Liver (tissue), 9 donors: ENCODE measurements around the gene RSKR. TPM values are rescaled to one million over a fixed set of nuclear protein-coding genes. Genes with fewer than 3 reads are reported as not detected.
A peak's percentile ranks its signal among the peaks of the same experiment; 100 is the strongest.

Experiments
- DNase-seq: peaks from one replicate; pipeline ENCODE4 v3.0.0-alpha.2; 2017; ENCODE audit warnings: low spot score
- H3K27ac ChIP-seq, 2 donors: one replicate each; pipeline ENCODE4 v1.7.0; 2013; ENCODE audit warnings: inconsistent platforms in 2 of 2, low read length in 2 of 2, control low read depth in 1 of 2, low read depth in 1 of 2, mild to moderate bottlenecking in 1 of 2
- H3K27me3 ChIP-seq, 4 donors: one replicate each; pipeline versions ENCODE4 v1.6.1 to v1.7.0; 2013; ENCODE audit warnings: low read length in 3 of 4, inconsistent platforms in 1 of 4, mild to moderate bottlenecking in 1 of 4, moderate library complexity in 1 of 4; ENCODE audit not compliant: control insufficient read depth in 4 of 4, insufficient read depth in 4 of 4
- H3K36me3 ChIP-seq, 4 donors: one replicate each; pipeline versions ENCODE4 v1.6.1 to v1.7.0; 2013; ENCODE audit warnings: low read length in 3 of 4, mild to moderate bottlenecking in 3 of 4, low read depth in 1 of 4, moderate library complexity in 1 of 4; ENCODE audit not compliant: control insufficient read depth in 4 of 4, insufficient read depth in 3 of 4
- H3K4me1 ChIP-seq, 4 donors: one replicate each; pipeline versions ENCODE4 v1.6.1 to v1.7.0; 2013; ENCODE audit warnings: low read length in 3 of 4, mild to moderate bottlenecking in 3 of 4, moderate library complexity in 1 of 4; ENCODE audit not compliant: control insufficient read depth in 4 of 4, insufficient read depth in 4 of 4
- H3K4me3 ChIP-seq, 3 donors: one replicate each; pipeline versions ENCODE4 v1.6.1 to v1.7.0; 2013; ENCODE audit warnings: low read length in 3 of 3, control low read depth in 1 of 3, low read depth in 1 of 3, mild to moderate bottlenecking in 1 of 3
- H3K9ac ChIP-seq, 2 donors: one replicate each; pipeline ENCODE4 v1.7.0; 2013; ENCODE audit warnings: low read length in 2 of 2, mild to moderate bottlenecking in 2 of 2, moderate library complexity in 2 of 2, control low read depth in 1 of 2, low read depth in 1 of 2
- H3K9me3 ChIP-seq, 4 donors: one replicate each; pipeline versions ENCODE4 v1.6.1 to v1.7.0; 2013; ENCODE audit warnings: low read length in 3 of 4; ENCODE audit not compliant: control insufficient read depth in 4 of 4
- ATF3 ChIP-seq: IDR thresholded peaks from 2 replicates; pipeline ENCODE4 v1.6.1; 2016; ENCODE audit warnings: antibody characterized with exemption
- EGR1 ChIP-seq, 2 donors: IDR thresholded peaks; 2 replicates each; pipeline ENCODE4 v1.6.1; 2016 to 2018; ENCODE audit warnings: antibody characterized with exemption in 2 of 2, low read depth in 2 of 2
- FOXA1 ChIP-seq: IDR thresholded peaks from 2 replicates; pipeline ENCODE4 v1.6.1; 2016; ENCODE audit warnings: antibody characterized with exemption
- FOXA2 ChIP-seq: IDR thresholded peaks from 2 replicates; pipeline ENCODE4 v1.6.1; 2016; ENCODE audit warnings: antibody characterized with exemption
- GABPA ChIP-seq, 2 donors: IDR thresholded peaks in 1 of 2; conservative IDR thresholded peaks in 1 of 2; 2 replicates each; pipeline ENCODE4 v1.6.1; 2016; ENCODE audit warnings: antibody characterized with exemption in 2 of 2, mild to moderate bottlenecking in 1 of 2, moderate library complexity in 1 of 2
- HNF4A ChIP-seq, 2 donors: conservative IDR thresholded peaks; 2 replicates each; pipeline ENCODE4 v1.6.1; 2016; ENCODE audit warnings: antibody characterized with exemption in 2 of 2, mild to moderate bottlenecking in 2 of 2
- HNF4G ChIP-seq: IDR thresholded peaks from 2 replicates; pipeline ENCODE4 v1.6.1; 2016; ENCODE audit warnings: antibody characterized with exemption
- JUND ChIP-seq, 2 donors: IDR thresholded peaks; 2 replicates each; pipeline ENCODE4 v1.6.1; 2016; ENCODE audit warnings: antibody characterized with exemption in 2 of 2
- MAX ChIP-seq: IDR thresholded peaks from 2 replicates; pipeline ENCODE4 v1.6.1; 2016; ENCODE audit warnings: antibody characterized with exemption
- NR2F2 ChIP-seq: IDR thresholded peaks from 2 replicates; pipeline ENCODE4 v1.6.1; 2016; ENCODE audit warnings: antibody characterized with exemption
- RAD21 ChIP-seq, 2 donors: IDR thresholded peaks; 2 replicates each; pipeline ENCODE4 v1.6.1; 2016; ENCODE audit warnings: antibody characterized with exemption in 2 of 2, mild to moderate bottlenecking in 2 of 2
- RXRA ChIP-seq, 2 donors: IDR thresholded peaks; 2 replicates each; pipeline ENCODE4 v1.6.1; 2017 to 2018; ENCODE audit warnings: antibody characterized with exemption in 2 of 2, mild to moderate bottlenecking in 1 of 2
- SP1 ChIP-seq: IDR thresholded peaks from 2 replicates; pipeline ENCODE4 v1.6.1; 2018; ENCODE audit warnings: antibody characterized with exemption, mild to moderate bottlenecking
- TAF1 ChIP-seq: conservative IDR thresholded peaks from 2 replicates; pipeline ENCODE4 v1.6.1; 2016; ENCODE audit warnings: antibody characterized with exemption, mild to moderate bottlenecking
- YY1 ChIP-seq: IDR thresholded peaks from 2 replicates; pipeline ENCODE4 v1.6.1; 2016; ENCODE audit warnings: antibody characterized with exemption, mild to moderate bottlenecking
- WGBS: extraction: QIAGEN DNeasy Blood & Tissue Kit; methylation state at CpG from one replicate; pipeline ENCODE4 v1.1.7; 2013; 5-methylcytosine and 5-hydroxymethylcytosine counted together
- polyA plus RNA-seq, 2 donors: library from polyadenylated mRNA; stranded (reverse) in 1 of 2; unstranded in 1 of 2; fragments of 200-250 nt in 1 of 2; fragments of >200 nt in 1 of 2; fragmentation: Nextera tagmentation in 1 of 2; extraction: Ambion mirVana in 1 of 2; gene quantifications; one replicate each; pipeline versions ENCODE4 v1.2.1 to v1.2.3, GENCODE V29; 2013 to 2015
- total RNA-seq, 2 donors: library from RNA; depleted of rRNA; stranded (reverse); fragments of >200 nt; gene quantifications; one replicate each; pipeline ENCODE4 v1.2.3, GENCODE V29; 2014
- TF ChIP-seq, protein P1 (sequence below): fragments of 150-350 bp; IDR thresholded peaks from 2 replicates; pipeline ENCODE4 v1.5.1; 2017; ENCODE audit warnings: improper control_type of control experiment, low read depth, low read length; ENCODE audit not compliant: missing input control
- TF ChIP-seq, protein P2 (sequence below): IDR thresholded peaks from 2 replicates; pipeline ENCODE4 v1.6.1; 2016; ENCODE audit warnings: antibody characterized with exemption, mild to moderate bottlenecking
- TF ChIP-seq, protein P3 (sequence below): IDR thresholded peaks from 2 replicates; pipeline ENCODE4 v1.6.1; 2016; ENCODE audit warnings: antibody characterized with exemption
- donor health status: healthy.
- donor health status: healthy.
- donor health status: healthy.
- donor health status: healthy.
- donor health status: healthy.

The RSKR gene
- total and polyA plus RNA-seq, 4 donors: 0.63 to 14.5 (median 1.2) TPM

DNA sequence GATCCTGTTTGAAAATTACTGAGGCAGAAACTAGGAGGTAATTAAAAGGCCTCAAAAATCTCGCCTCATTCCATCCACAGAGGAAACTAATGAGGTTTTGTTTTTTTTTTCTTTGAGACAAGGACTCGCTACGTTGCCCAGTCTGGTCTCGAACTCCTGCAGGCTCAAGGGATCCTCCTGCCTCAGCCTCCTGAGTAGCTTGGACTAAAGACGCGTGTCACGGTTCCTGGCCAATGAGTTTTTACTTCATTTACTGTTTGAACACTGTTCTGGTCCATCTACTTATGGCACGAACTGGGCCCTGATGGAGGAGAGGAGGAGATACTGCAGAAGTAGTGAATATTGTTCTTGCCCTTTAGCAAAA lies 31.6 kb upstream of the RSKR start:
- H3K4me1 ChIP-seq: peaks cover 2 to 45% (median 33%) of the 10 kb centered on the region in 4 donors
- peak overlapping the region; percentile 73 to 92 for H3K27ac ChIP-seq
- WGBS: 39% methylated on average over 8 of the region's 8 CpGs
- peak overlapping the region; percentile 48 to 96 (median 78) for H3K4me3 ChIP-seq
- TF ChIP-seq TAF1: no peak
- TF ChIP-seq EGR1 (IDR thresholded peaks at IDR 0.05; ENCODE audit: low read depth in 2 of 2): no peak
- TF ChIP-seq, protein P1, sequence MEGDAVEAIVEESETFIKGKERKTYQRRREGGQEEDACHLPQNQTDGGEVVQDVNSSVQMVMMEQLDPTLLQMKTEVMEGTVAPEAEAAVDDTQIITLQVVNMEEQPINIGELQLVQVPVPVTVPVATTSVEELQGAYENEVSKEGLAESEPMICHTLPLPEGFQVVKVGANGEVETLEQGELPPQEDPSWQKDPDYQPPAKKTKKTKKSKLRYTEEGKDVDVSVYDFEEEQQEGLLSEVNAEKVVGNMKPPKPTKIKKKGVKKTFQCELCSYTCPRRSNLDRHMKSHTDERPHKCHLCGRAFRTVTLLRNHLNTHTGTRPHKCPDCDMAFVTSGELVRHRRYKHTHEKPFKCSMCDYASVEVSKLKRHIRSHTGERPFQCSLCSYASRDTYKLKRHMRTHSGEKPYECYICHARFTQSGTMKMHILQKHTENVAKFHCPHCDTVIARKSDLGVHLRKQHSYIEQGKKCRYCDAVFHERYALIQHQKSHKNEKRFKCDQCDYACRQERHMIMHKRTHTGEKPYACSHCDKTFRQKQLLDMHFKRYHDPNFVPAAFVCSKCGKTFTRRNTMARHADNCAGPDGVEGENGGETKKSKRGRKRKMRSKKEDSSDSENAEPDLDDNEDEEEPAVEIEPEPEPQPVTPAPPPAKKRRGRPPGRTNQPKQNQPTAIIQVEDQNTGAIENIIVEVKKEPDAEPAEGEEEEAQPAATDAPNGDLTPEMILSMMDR: no peak
- no peak for TF ChIP-seq JUND (IDR thresholded peaks at IDR 0.05)
- TF ChIP-seq HNF4A (conservative IDR thresholded peaks at IDR 0.05): no peak
- TF ChIP-seq SP1: no peak
- TF ChIP-seq YY1: no peak
- TF ChIP-seq, protein P2, sequence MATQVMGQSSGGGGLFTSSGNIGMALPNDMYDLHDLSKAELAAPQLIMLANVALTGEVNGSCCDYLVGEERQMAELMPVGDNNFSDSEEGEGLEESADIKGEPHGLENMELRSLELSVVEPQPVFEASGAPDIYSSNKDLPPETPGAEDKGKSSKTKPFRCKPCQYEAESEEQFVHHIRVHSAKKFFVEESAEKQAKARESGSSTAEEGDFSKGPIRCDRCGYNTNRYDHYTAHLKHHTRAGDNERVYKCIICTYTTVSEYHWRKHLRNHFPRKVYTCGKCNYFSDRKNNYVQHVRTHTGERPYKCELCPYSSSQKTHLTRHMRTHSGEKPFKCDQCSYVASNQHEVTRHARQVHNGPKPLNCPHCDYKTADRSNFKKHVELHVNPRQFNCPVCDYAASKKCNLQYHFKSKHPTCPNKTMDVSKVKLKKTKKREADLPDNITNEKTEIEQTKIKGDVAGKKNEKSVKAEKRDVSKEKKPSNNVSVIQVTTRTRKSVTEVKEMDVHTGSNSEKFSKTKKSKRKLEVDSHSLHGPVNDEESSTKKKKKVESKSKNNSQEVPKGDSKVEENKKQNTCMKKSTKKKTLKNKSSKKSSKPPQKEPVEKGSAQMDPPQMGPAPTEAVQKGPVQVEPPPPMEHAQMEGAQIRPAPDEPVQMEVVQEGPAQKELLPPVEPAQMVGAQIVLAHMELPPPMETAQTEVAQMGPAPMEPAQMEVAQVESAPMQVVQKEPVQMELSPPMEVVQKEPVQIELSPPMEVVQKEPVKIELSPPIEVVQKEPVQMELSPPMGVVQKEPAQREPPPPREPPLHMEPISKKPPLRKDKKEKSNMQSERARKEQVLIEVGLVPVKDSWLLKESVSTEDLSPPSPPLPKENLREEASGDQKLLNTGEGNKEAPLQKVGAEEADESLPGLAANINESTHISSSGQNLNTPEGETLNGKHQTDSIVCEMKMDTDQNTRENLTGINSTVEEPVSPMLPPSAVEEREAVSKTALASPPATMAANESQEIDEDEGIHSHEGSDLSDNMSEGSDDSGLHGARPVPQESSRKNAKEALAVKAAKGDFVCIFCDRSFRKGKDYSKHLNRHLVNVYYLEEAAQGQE: no peak
- no peak for TF ChIP-seq HNF4G
- TF ChIP-seq FOXA2: no peak
- no peak for TF ChIP-seq RAD21 (IDR thresholded peaks at IDR 0.05)
- TF ChIP-seq FOXA1: no peak
- TF ChIP-seq, protein P3, sequence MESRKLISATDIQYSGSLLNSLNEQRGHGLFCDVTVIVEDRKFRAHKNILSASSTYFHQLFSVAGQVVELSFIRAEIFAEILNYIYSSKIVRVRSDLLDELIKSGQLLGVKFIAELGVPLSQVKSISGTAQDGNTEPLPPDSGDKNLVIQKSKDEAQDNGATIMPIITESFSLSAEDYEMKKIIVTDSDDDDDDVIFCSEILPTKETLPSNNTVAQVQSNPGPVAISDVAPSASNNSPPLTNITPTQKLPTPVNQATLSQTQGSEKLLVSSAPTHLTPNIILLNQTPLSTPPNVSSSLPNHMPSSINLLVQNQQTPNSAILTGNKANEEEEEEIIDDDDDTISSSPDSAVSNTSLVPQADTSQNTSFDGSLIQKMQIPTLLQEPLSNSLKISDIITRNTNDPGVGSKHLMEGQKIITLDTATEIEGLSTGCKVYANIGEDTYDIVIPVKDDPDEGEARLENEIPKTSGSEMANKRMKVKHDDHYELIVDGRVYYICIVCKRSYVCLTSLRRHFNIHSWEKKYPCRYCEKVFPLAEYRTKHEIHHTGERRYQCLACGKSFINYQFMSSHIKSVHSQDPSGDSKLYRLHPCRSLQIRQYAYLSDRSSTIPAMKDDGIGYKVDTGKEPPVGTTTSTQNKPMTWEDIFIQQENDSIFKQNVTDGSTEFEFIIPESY: no peak
- no peak for TF ChIP-seq GABPA (IDR thresholded peaks at IDR 0.05 in 1 of 2, conservative IDR thresholded peaks at IDR 0.05 in 1 of 2)
- TF ChIP-seq NR2F2: no peak
- TF ChIP-seq MAX: no peak
- TF ChIP-seq ATF3: no peak
- no peak for TF ChIP-seq RXRA (IDR thresholded peaks at IDR 0.05)
- peaks cover 7 to 26% (median 17%) of the 10 kb centered on the region in 4 donors for H3K36me3 ChIP-seq
- peak overlapping the region; percentile 70 to 78 for H3K9ac ChIP-seq
- no peak for DNase-seq
- no peaks in the 10 kb centered on the region for H3K9me3 ChIP-seq
- H3K27me3 ChIP-seq: no peaks in the 10 kb centered on the region
